ENCODE measurements around the gene FAM240B. TPM values are rescaled to one million over a fixed set of nuclear protein-coding genes. Genes with fewer than 3 reads are reported as not detected.

FAM240B gene
- not detected in 2 replicates for total RNA-seq

GRCh38 chr9:38720083-38720745, at the start of gene FAM240B:
FAM240B (minus strand) TSS chr9:38720133; CDS start chr9:38703999, 16,134 bp downstream.
- no peak for DNase-seq
- ChIA-PET CTCF (no interaction called here), POLR2A (no interaction called here)
- Mint-ChIP-seq H3K27me3 (peaks cover 2% of the 10 kb centered on the region), H3K9me3 (no peaks in the 10 kb centered on the region), H3K4me1 (no peaks in the 10 kb centered on the region), H3K4me3 (no peak within 1 kb of the TSS), H3K36me3 (ENCODE audit: low read depth) (no peaks in the 10 kb centered on the region), H3K27ac (no peak within 1 kb of the TSS)
- ATAC-seq (ENCODE audit: low read depth) = no peak
- no peak for TF ChIP-seq CTCF (IDR thresholded peaks at IDR 0.05)
- intact Hi-C loops (cut with micrococcal nuclease) = no loop called here

GRCh38 chr9:38768351-38768761, 48.4 kb upstream of the FAM240B start:
- TF ChIP-seq CTCF (IDR thresholded peaks at IDR 0.05) = no peak

DNA sequence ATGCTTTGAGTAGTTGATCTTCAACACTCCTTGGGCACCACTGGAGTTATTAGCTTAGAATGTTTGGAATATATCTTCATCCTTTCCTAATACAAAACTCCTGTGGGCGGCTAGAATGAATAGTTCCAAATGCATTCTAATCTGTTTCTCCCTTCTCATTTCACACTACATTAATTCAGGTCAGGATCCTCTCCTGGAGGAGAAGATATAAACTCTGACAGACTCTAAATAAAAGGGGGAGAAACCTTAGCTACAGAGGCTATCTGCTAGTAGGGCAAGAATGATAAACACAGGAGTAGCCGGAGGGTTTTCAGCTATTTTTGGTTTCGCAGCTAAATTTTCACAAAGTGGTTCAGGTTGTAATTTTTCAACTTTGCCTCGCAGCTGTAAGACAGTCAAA, 45.2 kb upstream of the FAM240B start:
- no peaks in the 10 kb centered on the region for H3K27me3 Mint-ChIP-seq
- H3K4me1 Mint-ChIP-seq = no peaks in the 10 kb centered on the region
- intact Hi-C loops (cut with micrococcal nuclease) = no loop called here
- H3K36me3 Mint-ChIP-seq (ENCODE audit: low read depth) = no peaks in the 10 kb centered on the region
- H3K27ac Mint-ChIP-seq = no peak overlapping the region
- DNase-seq (no peak), ATAC-seq (ENCODE audit: low read depth) (no peak)
- TF ChIP-seq CTCF (IDR thresholded peaks at IDR 0.05) = no peak
- ChIA-PET CTCF (no interaction called here), POLR2A (no interaction called here)
- no peak overlapping the region for H3K4me3 Mint-ChIP-seq
- peaks cover 4% of the 10 kb centered on the region for H3K9me3 Mint-ChIP-seq

More at GRCh38 chr9:38768351-38768761, 48.4 kb upstream of the FAM240B start:
- no peaks in the 10 kb centered on the region for H3K27me3 Mint-ChIP-seq
- no peak overlapping the region for H3K4me3 Mint-ChIP-seq
- intact Hi-C loops (cut with micrococcal nuclease) = no loop called here
- no peak for ATAC-seq (ENCODE audit: low read depth)
- no peak overlapping the region for H3K27ac Mint-ChIP-seq
- no peak for DNase-seq
- H3K4me1 Mint-ChIP-seq = no peaks in the 10 kb centered on the region
- ChIA-PET CTCF (no interaction called here), POLR2A (no interaction called here)
- peaks cover 4% of the 10 kb centered on the region for H3K9me3 Mint-ChIP-seq
- no peaks in the 10 kb centered on the region for H3K36me3 Mint-ChIP-seq (ENCODE audit: low read depth)

DNA sequence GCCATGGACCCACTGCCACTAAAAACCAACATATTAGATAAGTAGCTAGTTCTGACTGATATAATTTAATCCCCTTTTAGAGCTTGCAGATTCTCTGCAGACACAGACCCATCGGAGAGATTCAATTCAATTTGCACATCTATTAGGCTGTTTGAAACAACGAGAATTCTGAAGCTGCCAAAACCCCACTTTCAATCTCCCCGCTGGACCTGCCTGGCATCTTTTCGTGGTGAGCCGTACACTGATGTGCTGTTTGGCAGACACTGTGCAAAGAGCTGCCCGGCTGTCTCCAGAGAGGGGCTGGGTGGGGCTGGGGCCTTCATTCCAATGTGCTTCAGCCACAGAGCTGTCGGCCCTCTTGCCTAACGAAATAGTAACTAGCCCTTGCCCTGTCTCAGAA, 42.1 kb upstream of the FAM240B start:
- no peak overlapping the region for H3K4me3 Mint-ChIP-seq
- ChIA-PET POLR2A (no interaction called here), CTCF (no interaction called here)
- no peaks in the 10 kb centered on the region for H3K9me3 Mint-ChIP-seq
- H3K4me1 Mint-ChIP-seq = no peaks in the 10 kb centered on the region
- DNase-seq (no peak), ATAC-seq (ENCODE audit: low read depth) (no peak)
- no peaks in the 10 kb centered on the region for H3K36me3 Mint-ChIP-seq (ENCODE audit: low read depth)
- no peak for TF ChIP-seq CTCF (IDR thresholded peaks at IDR 0.05)
- peaks cover 2% of the 10 kb centered on the region for H3K27me3 Mint-ChIP-seq
- intact Hi-C loops (cut with micrococcal nuclease) = no loop called here
- no peak overlapping the region for H3K27ac Mint-ChIP-seq

- H3K36me3 Mint-ChIP-seq (ENCODE audit: low read depth) = no peaks in the 10 kb centered on the region
- DNase-seq (no peak), ATAC-seq (ENCODE audit: low read depth) (no peak)
- H3K27me3 Mint-ChIP-seq = peaks cover 2% of the 10 kb centered on the region
- ChIA-PET CTCF (no interaction called here), POLR2A (no interaction called here)
- no peak overlapping the region for H3K4me3 Mint-ChIP-seq
- H3K4me1 Mint-ChIP-seq = no peaks in the 10 kb centered on the region
- no peak overlapping the region for H3K27ac Mint-ChIP-seq
- no peaks in the 10 kb centered on the region for H3K9me3 Mint-ChIP-seq
- intact Hi-C loops (cut with micrococcal nuclease) = no loop called here
- no peak for TF ChIP-seq CTCF (IDR thresholded peaks at IDR 0.05)
Measured at GRCh38 chr9:38761339-38761738, 41.4 kb upstream of the FAM240B start.
